Body of pancreas (tissue), 4 donors: ENCODE results near the gene GJA4. TPM values are rescaled to one million over a fixed set of nuclear protein-coding genes. Genes with fewer than 3 reads are reported as not detected.

ENCODE experiments used
- ATAC-seq: fragments of 150-250 bp; one replicate; pipeline ENCODE4 v1.9.1; 2016
- DNase-seq, 4 donors: peaks; one replicate each; pipeline ENCODE4 v3.0.0-alpha.2; 2019
- H3K27ac ChIP-seq, 4 donors: fragments of 200-600 bp; sonication (generic); 1 replicate in 3 of 4; 2 replicates in 1 of 4; pipeline versions ENCODE4 v1.5.1 to v1.6.1; 2016 to 2019; ENCODE audit warnings: mild to moderate bottlenecking in 1 of 4, mixed read lengths in 1 of 4, moderate library complexity in 1 of 4
- H3K27me3 ChIP-seq, 2 donors: fragments of 200-600 bp; sonication (generic); one replicate each; pipeline ENCODE4 v1.6.0; 2016; ENCODE audit warnings: mild to moderate bottlenecking in 1 of 2
- H3K36me3 ChIP-seq, 2 donors: fragments of 200-600 bp; sonication (generic); replicated peaks in 1 of 2; 2 replicates each; pipeline ENCODE4 v1.5.1; 2016; ENCODE audit warnings: low read depth in 2 of 2; ENCODE audit not compliant: insufficient read depth in 1 of 2
- H3K4me1 ChIP-seq: fragments of 200-600 bp; sonication (generic); one replicate; pipeline ENCODE4 v1.6.0; 2016
- H3K4me3 ChIP-seq, 2 donors: fragments of 200-600 bp; sonication (generic); 1 replicate in 1 of 2; 2 replicates in 1 of 2; pipeline ENCODE4 v1.5.1; 2016 to 2019
- H3K9me3 ChIP-seq, 3 donors: fragments of 200-600 bp; sonication (generic); 1 replicate in 2 of 3; 2 replicates in 1 of 3; pipeline ENCODE4 v1.5.1; 2016
- POLR2A ChIP-seq, 3 donors: fragments of 450-650 bp; IDR thresholded peaks; one replicate each; pipeline ENCODE4 v1.6.1; 2016; ENCODE audit warnings: antibody characterized with exemption in 3 of 3, mild to moderate bottlenecking in 2 of 3
- WGBS, 2 donors: methylation state at CpG; one replicate each; pipeline ENCODE4 v1.1.5; 2017; 5-methylcytosine and 5-hydroxymethylcytosine counted together
- intact Hi-C: fragments of 100-400 bp; cut with DNase I; formaldehyde crosslinking; loops from one replicate; pipeline ENCODE4 v1.15.1; 2023
- total RNA-seq, 2 donors: library from RNA; depleted of rRNA; stranded (reverse); fragments of >200 nt; gene quantifications; one replicate each; pipeline ENCODE4 v1.1.0, GENCODE V29; 2016
- TF ChIP-seq, protein P1 (sequence below), 7 experiments: fragments of 450-650 bp in 4 of 7; fragments of 200-600 bp in 3 of 7; sonication (generic) in 3 of 7; IDR thresholded peaks; one replicate each; pipeline ENCODE4 v1.5.1; 2016 to 2019; ENCODE audit warnings: antibody characterized with exemption in 7 of 7

The GJA4 gene
- total RNA-seq, 2 donors from 2014 or later, result 4.7 to 20.8 TPM

GRCh38 chr1:34822202-34822601 lies 29.4 kb downstream of the GJA4 start:
- no peak for DNase-seq
- no peak for ATAC-seq
- H3K27me3 ChIP-seq, result no peaks in the 10 kb centered on the region
- no peak overlapping the region for H3K4me3 ChIP-seq
- H3K27ac ChIP-seq, result no peak overlapping the region
- no peak for TF ChIP-seq POLR2A (IDR thresholded peaks at IDR 0.05)
- TF ChIP-seq, protein P1, sequence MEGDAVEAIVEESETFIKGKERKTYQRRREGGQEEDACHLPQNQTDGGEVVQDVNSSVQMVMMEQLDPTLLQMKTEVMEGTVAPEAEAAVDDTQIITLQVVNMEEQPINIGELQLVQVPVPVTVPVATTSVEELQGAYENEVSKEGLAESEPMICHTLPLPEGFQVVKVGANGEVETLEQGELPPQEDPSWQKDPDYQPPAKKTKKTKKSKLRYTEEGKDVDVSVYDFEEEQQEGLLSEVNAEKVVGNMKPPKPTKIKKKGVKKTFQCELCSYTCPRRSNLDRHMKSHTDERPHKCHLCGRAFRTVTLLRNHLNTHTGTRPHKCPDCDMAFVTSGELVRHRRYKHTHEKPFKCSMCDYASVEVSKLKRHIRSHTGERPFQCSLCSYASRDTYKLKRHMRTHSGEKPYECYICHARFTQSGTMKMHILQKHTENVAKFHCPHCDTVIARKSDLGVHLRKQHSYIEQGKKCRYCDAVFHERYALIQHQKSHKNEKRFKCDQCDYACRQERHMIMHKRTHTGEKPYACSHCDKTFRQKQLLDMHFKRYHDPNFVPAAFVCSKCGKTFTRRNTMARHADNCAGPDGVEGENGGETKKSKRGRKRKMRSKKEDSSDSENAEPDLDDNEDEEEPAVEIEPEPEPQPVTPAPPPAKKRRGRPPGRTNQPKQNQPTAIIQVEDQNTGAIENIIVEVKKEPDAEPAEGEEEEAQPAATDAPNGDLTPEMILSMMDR (IDR thresholded peaks at IDR 0.05), result no peak
- H3K9me3 ChIP-seq, result no peaks in the 10 kb centered on the region
- intact Hi-C loops, result no loop called here
- 79 to 82% methylated on average over 3 of the region's 3 CpGs for WGBS, 2 donors
- no peaks in the 10 kb centered on the region for H3K36me3 ChIP-seq
- H3K4me1 ChIP-seq, result peaks cover 30% of the 10 kb centered on the region

GRCh38 chr1:34824817-34825454 lies 32.1 kb downstream of the GJA4 start:
- no peak for TF ChIP-seq POLR2A (IDR thresholded peaks at IDR 0.05)
- TF ChIP-seq, protein P1 (IDR thresholded peaks at IDR 0.05), result no peak
- no peaks in the 10 kb centered on the region for H3K27me3 ChIP-seq
- ATAC-seq, result peak; percentile 28
- intact Hi-C loops, result no loop called here
- DNase-seq, result peak in 1 of 4 donors; percentile 45
- no peaks in the 10 kb centered on the region for H3K9me3 ChIP-seq
- H3K27ac ChIP-seq, result peak overlapping the region; percentile 25 to 88 (median 77)
- 12 to 51% methylated on average over 3 of the region's 3 CpGs for WGBS, 2 donors
- no peaks in the 10 kb centered on the region for H3K36me3 ChIP-seq
- H3K4me1 ChIP-seq, result peaks cover 51% of the 10 kb centered on the region
- H3K4me3 ChIP-seq, result no peak overlapping the region

GRCh38 chr1:34825455-34826091 lies 32.8 kb downstream of the GJA4 start:
- no peaks in the 10 kb centered on the region for H3K27me3 ChIP-seq
- peak overlapping the region; percentile 25 to 88 (median 77) for H3K27ac ChIP-seq
- peak; percentile 54 to 85 (median 75) for DNase-seq
- peak; percentile 16 to 73 (median 29) for TF ChIP-seq POLR2A (IDR thresholded peaks at IDR 0.05)
- TF ChIP-seq, protein P1 (IDR thresholded peaks at IDR 0.05), result peak in 1 of 7 experiments; percentile 22
- no peaks in the 10 kb centered on the region for H3K9me3 ChIP-seq
- no peaks in the 10 kb centered on the region for H3K36me3 ChIP-seq
- H3K4me1 ChIP-seq, result peaks cover 51% of the 10 kb centered on the region
- ATAC-seq, result peak; percentile 95
- intact Hi-C loops, result no loop called here
- WGBS, 2 donors, result 20 to 21% methylated on average over 7 to 11 of the region's 11 CpGs
- H3K4me3 ChIP-seq, result no peak overlapping the region

GRCh38 chr1:34827341-34827941 lies 34.6 kb downstream of the GJA4 start:
- intact Hi-C loops, result no loop called here
- no peak overlapping the region for H3K4me3 ChIP-seq
- H3K9me3 ChIP-seq, result no peaks in the 10 kb centered on the region
- TF ChIP-seq POLR2A (IDR thresholded peaks at IDR 0.05), result no peak
- TF ChIP-seq, protein P1 (IDR thresholded peaks at IDR 0.05), result no peak
- no peaks in the 10 kb centered on the region for H3K27me3 ChIP-seq
- H3K36me3 ChIP-seq, result no peaks in the 10 kb centered on the region
- DNase-seq (no peak), ATAC-seq (no peak)
- peak overlapping the region in 1 of 4 donors; percentile 44 for H3K27ac ChIP-seq
- 62 to 78% methylated on average over 5 of the region's 5 CpGs for WGBS, 2 donors
- peaks cover 51% of the 10 kb centered on the region for H3K4me1 ChIP-seq
